NT2/D1 (cell line): ENCODE results near the gene CIP2A.
"Not testable (repeated sequence)": the region's sequence is repeated elsewhere in the genome, so short reads cannot be mapped to it uniquely, and the experiment has no call there.

ENCODE experiments used
- DNase-seq: peaks from one replicate; pipeline ENCODE4 v3.0.0-alpha.2; 2011; ENCODE audit warnings: low read depth, low spot score
- H3K27me3 ChIP-seq: 2 replicates; pipeline ENCODE4 v1.6.0; 2011; ENCODE audit warnings: mild to moderate bottlenecking; ENCODE audit not compliant: insufficient read length, insufficient read depth
- H3K36me3 ChIP-seq: 2 replicates; pipeline ENCODE4 v1.6.1; 2011; ENCODE audit warnings: mild to moderate bottlenecking, low read length, mixed read lengths; ENCODE audit not compliant: insufficient read depth, insufficient read length
- H3K4me1 ChIP-seq: 2 replicates; pipeline ENCODE4 v1.5.1; 2011; ENCODE audit not compliant: insufficient read depth, insufficient read length
- H3K4me3 ChIP-seq: 2 replicates; pipeline ENCODE4 v1.5.1; 2011; ENCODE audit warnings: low read depth; ENCODE audit not compliant: insufficient read length
- H3K9ac ChIP-seq: 2 replicates; pipeline ENCODE4 v1.6.0; 2011; ENCODE audit warnings: low read depth; ENCODE audit not compliant: insufficient read length
- H3K9me3 ChIP-seq: 2 replicates; pipeline ENCODE4 v1.5.1; 2011; ENCODE audit warnings: mild to moderate bottlenecking, low read length; ENCODE audit not compliant: insufficient read depth
- SUZ12 ChIP-seq: IDR thresholded peaks from 2 replicates; pipeline ENCODE4 v1.6.1; 2011; ENCODE audit not compliant: insufficient read length, insufficient read depth; ENCODE audit errors: extremely low read depth
- YY1 ChIP-seq: IDR thresholded peaks from 2 replicates; pipeline ENCODE4 v1.6.1; 2011; ENCODE audit not compliant: insufficient read length, insufficient read depth
- ZNF274 ChIP-seq: IDR thresholded peaks from 2 replicates; pipeline ENCODE4 v1.6.1; 2011; ENCODE audit warnings: mild to moderate bottlenecking, low read depth, low read length

CIP2A gene

GRCh38 chr3:108589081-108589997, at the start of gene CIP2A, which contains the start of gene DZIP3:
CIP2A (minus strand) TSS chr3:108589438; CDS start chr3:108589375, 63 bp downstream.
DZIP3 (plus strand) TSS chr3:108589722; CDS start chr3:108605407, 15,685 bp downstream.
- Histone ChIP-seq H3K9me3 (no peaks in the 10 kb centered on the region), H3K9ac (peak within 1 kb of the TSS; percentile 94), H3K36me3 (peaks cover 23% of the 10 kb centered on the region), H3K4me3 (peak within 1 kb of the TSS; percentile 93), H3K4me1 (no peaks in the 10 kb centered on the region), H3K27me3 (no peaks in the 10 kb centered on the region)
- peak; percentile 96 for DNase-seq
- TF ChIP-seq SUZ12 (no peak), ZNF274 (no peak), YY1 (no peak)

GRCh38 chr3:108629974-108630373, 40.7 kb upstream of the CIP2A start:
- no peak overlapping the region for H3K4me3 ChIP-seq
- TF ChIP-seq ZNF274: no peak
- no peak for TF ChIP-seq SUZ12
- TF ChIP-seq YY1: no peak
- DNase-seq: no peak
- no peaks in the 10 kb centered on the region for H3K9me3 ChIP-seq
- no peaks in the 10 kb centered on the region for H3K4me1 ChIP-seq
- no peak overlapping the region for H3K9ac ChIP-seq
- peaks cover 47% of the 10 kb centered on the region for H3K36me3 ChIP-seq
- no peaks in the 10 kb centered on the region for H3K27me3 ChIP-seq

GRCh38 chr3:108623504-108623903, 34.3 kb upstream of the CIP2A start:
- TF ChIP-seq SUZ12: no peak
- no peak for TF ChIP-seq ZNF274
- no peak for TF ChIP-seq YY1
- Histone ChIP-seq H3K9me3 (no peaks in the 10 kb centered on the region), H3K27me3 (no peaks in the 10 kb centered on the region), H3K4me1 (no peaks in the 10 kb centered on the region), H3K36me3 (peaks cover 37% of the 10 kb centered on the region), H3K9ac (no peak overlapping the region), H3K4me3 (no peak overlapping the region)
- DNase-seq: no peak

DNA sequence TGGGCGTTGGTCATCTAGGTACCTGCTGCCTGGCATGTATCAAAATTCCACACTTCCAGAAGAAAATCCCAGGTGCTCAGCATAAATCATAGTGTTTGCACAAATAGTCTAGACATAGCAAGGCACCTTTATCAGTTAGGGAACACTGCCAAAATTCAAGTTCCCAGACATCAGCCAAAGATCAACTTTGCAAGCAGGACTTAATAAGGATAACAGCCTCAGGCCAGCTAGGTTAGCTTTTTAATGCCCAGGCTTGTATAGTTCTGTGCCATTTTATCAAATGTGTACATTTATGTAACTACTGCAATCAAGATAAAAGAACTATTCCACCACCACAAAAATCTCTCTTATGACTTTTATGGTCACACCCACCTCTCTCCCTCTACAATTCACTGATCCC, 31.0 kb upstream of the CIP2A start:
- TF ChIP-seq ZNF274 (no peak), SUZ12 (no peak), YY1 (no peak)
- Histone ChIP-seq H3K36me3 (peaks cover 26% of the 10 kb centered on the region), H3K4me3 (no peak overlapping the region), H3K27me3 (no peaks in the 10 kb centered on the region), H3K4me1 (no peaks in the 10 kb centered on the region), H3K9ac (no peak overlapping the region), H3K9me3 (no peaks in the 10 kb centered on the region)
- DNase-seq: no peak

DNA sequence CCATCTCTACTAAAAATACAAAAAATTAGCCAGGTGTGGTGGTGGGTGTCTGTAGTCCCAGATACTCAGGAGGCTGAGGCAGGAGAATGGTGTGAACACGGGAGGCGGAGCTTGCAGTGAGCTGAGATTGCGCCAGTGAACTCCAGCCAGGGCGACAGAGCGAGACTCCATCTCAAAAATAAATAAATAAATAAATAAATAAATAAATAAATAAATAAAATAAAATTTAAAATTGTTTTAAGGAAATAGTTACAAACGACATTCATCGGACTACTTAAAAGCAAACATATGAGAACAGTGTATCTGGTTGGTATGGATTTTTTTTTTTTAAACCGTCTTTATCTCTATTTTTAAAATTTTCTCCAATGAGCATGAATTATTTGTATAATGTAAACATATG, 26.9 kb upstream of the CIP2A start:
- not testable (repeated sequence) for H3K27me3 ChIP-seq, H3K4me1 ChIP-seq, H3K9ac ChIP-seq

DNA sequence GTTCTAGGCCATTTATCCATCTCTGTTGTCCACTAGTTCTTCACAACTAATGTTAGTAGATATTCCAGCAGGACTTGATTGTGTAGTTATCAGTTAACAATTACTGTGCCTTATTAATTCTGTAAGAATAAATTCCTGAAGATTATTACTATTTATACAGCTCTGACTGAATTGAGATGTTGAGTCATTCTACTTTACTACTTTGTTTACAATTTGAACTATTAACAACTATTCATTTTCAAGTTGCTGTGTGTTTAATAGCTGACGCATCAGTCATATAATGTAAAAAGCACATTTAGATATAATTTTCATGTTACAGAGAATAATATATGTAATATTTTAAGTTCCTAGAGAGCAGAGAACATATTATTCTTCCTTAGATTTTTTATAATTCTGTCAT, 21.4 kb upstream of the CIP2A start:
- Histone ChIP-seq H3K4me1 (no peaks in the 10 kb centered on the region), H3K9me3 (no peaks in the 10 kb centered on the region), H3K4me3 (no peak overlapping the region), H3K27me3 (no peaks in the 10 kb centered on the region), H3K36me3 (peaks cover 8% of the 10 kb centered on the region), H3K9ac (no peak overlapping the region)
- TF ChIP-seq YY1 (no peak), ZNF274 (no peak), SUZ12 (no peak)
- DNase-seq: no peak

More for the DNA sequence above, 26.9 kb upstream of the CIP2A start:
- H3K9me3 ChIP-seq, H3K4me3 ChIP-seq, DNase-seq: not testable (repeated sequence)
- H3K36me3 ChIP-seq: peaks cover 21% of the 10 kb centered on the region

DNA sequence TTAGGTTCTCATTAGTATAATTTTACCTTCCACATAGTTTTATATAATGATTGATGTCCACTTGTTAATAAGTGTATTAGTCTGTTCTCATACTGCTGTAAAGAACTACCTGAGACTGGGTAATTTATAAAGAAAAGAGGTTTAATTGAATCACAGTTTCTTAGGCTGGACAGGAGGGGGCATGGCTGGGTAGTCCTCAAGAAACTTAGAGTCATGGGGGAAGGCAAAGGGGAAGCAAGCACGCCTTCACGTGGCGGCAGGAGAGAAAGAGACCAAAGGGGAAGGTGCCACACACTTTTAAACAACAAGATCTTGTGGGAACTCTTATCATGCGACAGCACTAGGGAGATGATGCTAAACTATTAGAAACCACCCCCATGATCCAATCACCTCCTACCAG, 19.5 kb upstream of the CIP2A start:
- Histone ChIP-seq H3K9me3 (no peaks in the 10 kb centered on the region), H3K27me3 (no peaks in the 10 kb centered on the region), H3K4me1 (no peaks in the 10 kb centered on the region), H3K4me3 (no peak overlapping the region), H3K9ac (no peak overlapping the region), H3K36me3 (peaks cover 4% of the 10 kb centered on the region)
- TF ChIP-seq ZNF274 (no peak), YY1 (no peak), SUZ12 (no peak)
- no peak for DNase-seq
